Measurements from ENCODE around the gene CDH5.

The CDH5 gene

DNA sequence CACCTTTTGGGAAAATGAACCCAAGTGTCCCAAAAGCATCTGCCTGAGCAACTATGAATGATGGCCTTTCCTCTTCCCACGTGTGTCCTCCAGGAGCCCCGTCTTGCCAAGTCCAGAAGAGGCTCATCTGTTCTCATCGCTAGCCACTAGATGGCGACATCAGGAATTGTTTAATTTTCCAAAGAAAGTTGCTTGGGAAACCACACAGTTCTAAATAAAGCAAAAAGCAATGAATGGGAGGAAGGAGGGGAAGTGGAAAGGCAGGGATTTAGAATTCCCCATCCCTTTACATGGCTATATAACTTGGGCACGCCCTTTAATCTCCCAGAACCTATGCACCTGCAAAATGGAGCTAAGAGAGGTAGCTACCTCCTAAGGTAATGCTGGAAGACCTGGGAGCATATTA, 9.0 kb upstream of the CDH5 start:
- TF ChIP-seq, protein P1, sequence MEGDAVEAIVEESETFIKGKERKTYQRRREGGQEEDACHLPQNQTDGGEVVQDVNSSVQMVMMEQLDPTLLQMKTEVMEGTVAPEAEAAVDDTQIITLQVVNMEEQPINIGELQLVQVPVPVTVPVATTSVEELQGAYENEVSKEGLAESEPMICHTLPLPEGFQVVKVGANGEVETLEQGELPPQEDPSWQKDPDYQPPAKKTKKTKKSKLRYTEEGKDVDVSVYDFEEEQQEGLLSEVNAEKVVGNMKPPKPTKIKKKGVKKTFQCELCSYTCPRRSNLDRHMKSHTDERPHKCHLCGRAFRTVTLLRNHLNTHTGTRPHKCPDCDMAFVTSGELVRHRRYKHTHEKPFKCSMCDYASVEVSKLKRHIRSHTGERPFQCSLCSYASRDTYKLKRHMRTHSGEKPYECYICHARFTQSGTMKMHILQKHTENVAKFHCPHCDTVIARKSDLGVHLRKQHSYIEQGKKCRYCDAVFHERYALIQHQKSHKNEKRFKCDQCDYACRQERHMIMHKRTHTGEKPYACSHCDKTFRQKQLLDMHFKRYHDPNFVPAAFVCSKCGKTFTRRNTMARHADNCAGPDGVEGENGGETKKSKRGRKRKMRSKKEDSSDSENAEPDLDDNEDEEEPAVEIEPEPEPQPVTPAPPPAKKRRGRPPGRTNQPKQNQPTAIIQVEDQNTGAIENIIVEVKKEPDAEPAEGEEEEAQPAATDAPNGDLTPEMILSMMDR (IDR thresholded peaks at IDR 0.05; ENCODE audit: low read depth, low read length): peak; percentile 62

DNA sequence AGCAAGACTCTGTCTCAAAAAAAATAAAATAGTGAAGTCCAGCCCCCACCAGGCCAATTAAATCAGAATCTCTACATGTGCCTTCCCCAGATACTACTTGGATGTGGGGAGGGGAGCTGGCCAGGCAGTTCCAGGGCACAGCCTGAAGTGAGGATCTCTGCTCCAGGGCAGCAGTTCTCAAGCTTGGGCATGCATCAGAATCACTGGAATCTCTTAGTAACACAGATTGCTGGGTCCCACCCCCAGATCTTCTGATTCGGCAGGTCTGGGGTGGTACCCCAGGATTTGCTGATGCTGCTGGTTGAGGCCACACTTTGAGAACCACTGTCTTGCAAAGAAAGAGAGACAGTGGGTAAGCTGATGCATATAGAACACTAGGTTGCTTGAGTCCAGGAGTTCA, 8.3 kb upstream of the CDH5 start:
- TF ChIP-seq, protein P1 (IDR thresholded peaks at IDR 0.05; ENCODE audit: low read depth, low read length): no peak

More for the DNA sequence above, 9.0 kb upstream of the CDH5 start:
- no peak overlapping the region for H3K4me3 ChIP-seq (ENCODE audit: low read depth, low read length)

DNA sequence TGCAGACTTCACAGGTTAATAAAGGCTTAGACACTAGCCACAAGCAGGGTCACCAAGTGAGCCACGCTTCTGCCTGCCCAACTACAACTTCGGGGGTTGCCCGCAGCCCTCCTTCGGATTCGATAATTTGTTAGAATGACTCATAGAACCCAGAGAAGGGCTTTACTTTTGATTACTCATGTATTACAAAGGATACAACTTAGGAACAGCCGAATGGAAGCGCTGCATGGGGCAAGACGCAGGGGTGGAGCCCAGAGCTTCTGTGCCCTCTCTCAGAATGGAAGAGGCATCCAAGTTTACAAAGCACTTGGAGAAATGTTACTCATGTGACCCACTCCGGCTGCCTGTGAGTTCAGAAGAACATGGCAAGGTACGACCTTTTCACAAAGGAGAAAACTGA, 7.5 kb upstream of the CDH5 start:
- H3K4me3 ChIP-seq (ENCODE audit: low read depth, low read length): no peak overlapping the region
- TF ChIP-seq, protein P1 (IDR thresholded peaks at IDR 0.05; ENCODE audit: low read depth, low read length): no peak

More for the DNA sequence above, 8.3 kb upstream of the CDH5 start:
- H3K4me3 ChIP-seq (ENCODE audit: low read depth, low read length): no peak overlapping the region

DNA sequence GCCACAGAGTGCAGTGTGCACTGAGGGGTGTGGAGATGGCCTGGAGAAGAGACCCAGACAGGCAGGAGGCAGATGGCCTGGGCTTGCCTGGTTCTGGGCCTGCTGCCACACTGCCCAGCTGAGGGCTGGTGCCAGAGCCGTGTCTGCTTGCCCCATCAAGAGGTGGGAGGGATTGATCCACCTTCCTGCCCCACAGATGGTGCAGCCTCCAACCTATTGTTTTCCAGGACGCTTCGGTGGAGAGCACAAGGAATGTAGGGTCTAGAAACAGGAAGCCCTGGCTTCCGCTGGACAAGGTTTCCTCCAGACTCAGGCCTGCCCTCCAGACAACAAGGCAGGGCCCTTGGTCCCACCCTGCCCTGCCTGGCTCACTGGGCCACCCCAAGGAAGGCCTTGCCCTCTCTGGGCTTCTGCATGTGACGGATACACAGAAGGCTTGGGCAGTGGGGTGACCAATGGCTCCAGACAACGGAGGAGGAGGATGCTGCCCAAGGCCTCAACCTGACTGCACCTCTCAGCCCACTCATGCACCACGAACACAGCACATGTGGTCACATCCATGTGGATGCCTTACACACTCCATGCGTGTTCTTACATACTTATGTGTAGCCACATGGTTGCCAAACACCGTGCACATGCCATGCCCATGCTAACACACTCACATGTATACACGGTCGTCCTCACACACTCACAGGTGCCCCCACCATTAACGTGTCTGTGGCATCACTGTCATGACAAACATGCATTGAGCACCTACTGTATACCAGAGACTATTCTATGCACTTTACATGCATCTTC, 6.5 kb upstream of the CDH5 start:
- H3K4me3 ChIP-seq (ENCODE audit: low read depth, low read length): no peak overlapping the region
- TF ChIP-seq, protein P1 (IDR thresholded peaks at IDR 0.05; ENCODE audit: low read depth, low read length): no peak

DNA sequence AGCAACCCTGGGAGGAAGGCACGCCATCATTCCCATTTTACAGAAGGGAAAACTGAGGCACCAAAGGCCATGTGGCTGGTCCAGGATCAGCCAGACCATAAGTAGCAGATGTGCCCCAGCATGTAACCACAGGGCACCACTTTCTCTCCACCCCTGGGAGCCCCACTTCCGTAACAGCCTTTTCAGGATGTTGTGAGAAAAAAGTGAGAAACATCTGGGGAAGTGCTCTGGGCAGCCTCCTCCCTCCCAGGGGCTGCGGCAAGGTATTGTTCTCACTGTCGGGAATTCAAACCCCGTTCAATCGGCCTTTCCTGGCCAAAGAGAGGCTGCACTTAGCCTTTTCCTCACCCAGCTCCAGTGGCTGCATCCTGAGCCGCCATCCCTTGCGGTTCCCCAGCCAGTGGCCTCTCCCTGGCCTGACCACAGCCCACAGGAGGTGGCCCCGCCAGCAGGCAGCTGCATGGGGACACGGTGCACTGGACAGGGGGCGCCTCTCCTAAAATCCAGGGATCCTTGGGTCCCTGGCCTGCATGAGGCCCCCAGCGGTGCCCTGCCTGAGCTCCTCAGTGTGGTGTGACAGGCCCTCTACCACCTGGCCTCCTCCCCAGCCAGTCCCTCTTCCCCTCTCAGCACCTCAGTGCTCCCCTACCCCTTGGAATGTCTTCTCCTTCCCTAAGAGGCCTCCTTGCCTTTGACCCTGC, 5.7 kb upstream of the CDH5 start:
- H3K4me3 ChIP-seq (ENCODE audit: low read depth, low read length): no peak overlapping the region
- TF ChIP-seq, protein P1 (IDR thresholded peaks at IDR 0.05; ENCODE audit: low read depth, low read length): no peak

DNA sequence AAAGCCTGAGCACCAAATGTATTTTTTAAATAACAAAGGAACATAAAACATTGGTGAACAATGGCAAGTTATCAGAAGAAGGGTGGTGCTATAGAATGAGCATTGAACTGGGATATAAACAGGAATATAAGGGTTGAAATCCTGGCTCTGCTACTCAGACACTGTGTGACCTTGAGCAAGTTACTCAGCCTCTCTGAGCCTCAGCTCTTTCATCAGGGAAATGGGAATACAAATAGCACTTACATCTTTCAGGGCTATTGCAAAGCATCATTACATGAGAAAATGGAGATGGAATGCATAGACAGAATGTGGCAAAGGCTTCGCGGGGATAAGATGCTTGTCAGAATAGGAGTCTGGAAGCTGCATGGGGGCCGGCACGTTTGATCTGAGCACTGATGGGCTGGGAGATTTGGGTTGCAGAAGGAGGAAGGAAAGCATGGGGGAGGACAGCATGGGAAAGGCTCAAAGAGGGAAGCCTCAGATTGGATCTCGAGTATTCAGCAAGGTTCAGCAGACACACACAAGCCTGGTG, 4.8 kb upstream of the CDH5 start:
- no peak overlapping the region for H3K4me3 ChIP-seq (ENCODE audit: low read depth, low read length)
- TF ChIP-seq, protein P1 (IDR thresholded peaks at IDR 0.05; ENCODE audit: low read depth, low read length): no peak

Measured in WI38 (cell line).